Sigmoid colon (tissue), 4 donors: ENCODE measurements around the gene SELENOK.

ENCODE experiments used
- CTCF ChIP-seq, 4 experiments: fragments of 450-650 bp in 3 of 4; fragments of 200-600 bp in 1 of 4; IDR thresholded peaks; one replicate each; pipeline ENCODE4 v1.5.1; 2016 to 2019; ENCODE audit warnings: antibody characterized with exemption in 4 of 4, mild to moderate bottlenecking in 3 of 4, moderate library complexity in 2 of 4
- EP300 ChIP-seq, 4 donors: sonication (generic); formaldehyde crosslinking; IDR thresholded peaks; one replicate each; pipeline ENCODE4 v1.6.1; 2017; ENCODE audit warnings: antibody characterized with exemption in 4 of 4
- POLR2A ChIP-seq, 2 donors: fragments of 450-650 bp; IDR thresholded peaks; one replicate each; pipeline ENCODE4 v1.6.1; 2016; ENCODE audit warnings: antibody characterized with exemption in 2 of 2, mild to moderate bottlenecking in 2 of 2, moderate library complexity in 2 of 2
- POLR2AphosphoS5 ChIP-seq, 4 donors: sonication (generic); formaldehyde crosslinking; IDR thresholded peaks; one replicate each; pipeline ENCODE4 v1.6.1; 2017; ENCODE audit warnings: antibody characterized with exemption in 4 of 4

GRCh38 chr3:53845881-53846133 is 45.9 kb downstream of the SELENOK start:
- TF ChIP-seq EP300 (IDR thresholded peaks at IDR 0.05) = no peak
- TF ChIP-seq CTCF (IDR thresholded peaks at IDR 0.05) = no peak
- TF ChIP-seq POLR2AphosphoS5 (IDR thresholded peaks at IDR 0.05) = no peak
- no peak for TF ChIP-seq POLR2A (IDR thresholded peaks at IDR 0.05)
